Fibroblast of lung (primary cell): ENCODE data around the gene WDFY3. TPM values are rescaled to one million over a fixed set of nuclear protein-coding genes. Genes with fewer than 3 reads are reported as not detected.
A peak's percentile ranks its signal among the peaks of the same experiment; 100 is the strongest.

ENCODE experiments used
- DNase-seq, 2 donors: peaks; one replicate each; pipeline versions ENCODE4 v3.0.0 to v3.0.0-alpha.2; 2010; ENCODE audit warnings: low read depth in 2 of 2
- H2AFZ ChIP-seq: 2 replicates; pipeline ENCODE4 v1.5.1; 2012; ENCODE audit warnings: low read length, control low read depth, inconsistent platforms
- H3K27ac ChIP-seq: 2 replicates; pipeline ENCODE4 v1.5.1; 2011; ENCODE audit warnings: low read length, control low read depth; ENCODE audit not compliant: insufficient read depth
- H3K27me3 ChIP-seq: 2 replicates; pipeline ENCODE4 v1.5.1; 2011; ENCODE audit warnings: mild to moderate bottlenecking, low read length; ENCODE audit not compliant: control insufficient read depth, insufficient read depth
- H3K36me3 ChIP-seq: 2 replicates; pipeline ENCODE4 v1.5.1; 2011; ENCODE audit warnings: low read length; ENCODE audit not compliant: control insufficient read depth, insufficient read depth
- H3K4me1 ChIP-seq: 2 replicates; pipeline ENCODE4 v1.5.1; 2011; ENCODE audit warnings: low read length; ENCODE audit not compliant: control insufficient read depth, insufficient read depth; ENCODE audit errors: extremely low read depth
- H3K4me2 ChIP-seq: 2 replicates; pipeline ENCODE4 v1.5.1; 2011; ENCODE audit warnings: low read length, control low read depth; ENCODE audit not compliant: insufficient read depth; ENCODE audit errors: extremely low read depth
- H3K4me3 ChIP-seq, 4 experiments: fragments of 200-600 bp in 1 of 4; sonication (generic) in 1 of 4; replicated peaks in 1 of 4; 2 replicates each; pipeline ENCODE4 v1.5.1; 2011 to 2016; ENCODE audit warnings: low read length in 4 of 4, low read depth in 3 of 4, mild to moderate bottlenecking in 3 of 4, control low read depth in 2 of 4, inconsistent platforms in 1 of 4, mixed read lengths in 1 of 4; ENCODE audit not compliant: insufficient read depth in 1 of 4; ENCODE audit errors: control extremely low read depth in 1 of 4
- H3K79me2 ChIP-seq: 2 replicates; pipeline ENCODE4 v1.5.1; 2012; ENCODE audit warnings: mild to moderate bottlenecking, low read length, inconsistent platforms; ENCODE audit not compliant: control insufficient read depth, insufficient read depth
- H3K9ac ChIP-seq: 2 replicates; pipeline ENCODE4 v1.5.1; 2011; ENCODE audit warnings: mild to moderate bottlenecking, low read length, control low read depth; ENCODE audit not compliant: insufficient read depth
- H3K9me3 ChIP-seq: 2 replicates; pipeline ENCODE4 v1.5.1; 2012; ENCODE audit warnings: low read depth, low read length; ENCODE audit not compliant: control insufficient read depth, insufficient read depth
- H4K20me1 ChIP-seq: 2 replicates; pipeline ENCODE4 v1.5.1; 2011; ENCODE audit warnings: low read length; ENCODE audit not compliant: control insufficient read depth, insufficient read depth; ENCODE audit errors: extremely low read depth
- EZH2 ChIP-seq: IDR thresholded peaks from 2 replicates; pipeline ENCODE4 v1.5.1; 2012; ENCODE audit warnings: low read length, control low read depth, mild to moderate bottlenecking; ENCODE audit errors: missing control alignments
- polyA plus RNA-seq, 2 donors: library from polyadenylated mRNA; depleted of rRNA in 1 of 2; stranded (reverse) in 1 of 2; unstranded in 1 of 2; fragments of >200 nt; gene quantifications; 2 replicates each; pipeline ENCODE4 v1.2.1, GENCODE V29; 2011 to 2012; ENCODE audit warnings: missing spikeins in 1 of 2
- total RNA-seq: library from RNA; depleted of rRNA; stranded (reverse); fragments of >200 nt; gene quantifications from 2 replicates; pipeline ENCODE4 v1.2.1, GENCODE V29; 2014
- TF ChIP-seq, protein P1 (sequence below), 2 donors: IDR thresholded peaks in 1 of 2; conservative IDR thresholded peaks in 1 of 2; 1 replicate in 1 of 2; 2 replicates in 1 of 2; pipeline ENCODE4 v1.5.1; 2011 to 2012; ENCODE audit warnings: low read length in 2 of 2, control low read depth in 1 of 2, inconsistent platforms in 1 of 2, low read depth in 1 of 2, mild to moderate bottlenecking in 1 of 2

Gene WDFY3
- total and polyA plus RNA-seq, 2 donors (not counting 1 experiment from before 2014, with no cell fraction given): 26.8 to 88.8 TPM

DNA sequence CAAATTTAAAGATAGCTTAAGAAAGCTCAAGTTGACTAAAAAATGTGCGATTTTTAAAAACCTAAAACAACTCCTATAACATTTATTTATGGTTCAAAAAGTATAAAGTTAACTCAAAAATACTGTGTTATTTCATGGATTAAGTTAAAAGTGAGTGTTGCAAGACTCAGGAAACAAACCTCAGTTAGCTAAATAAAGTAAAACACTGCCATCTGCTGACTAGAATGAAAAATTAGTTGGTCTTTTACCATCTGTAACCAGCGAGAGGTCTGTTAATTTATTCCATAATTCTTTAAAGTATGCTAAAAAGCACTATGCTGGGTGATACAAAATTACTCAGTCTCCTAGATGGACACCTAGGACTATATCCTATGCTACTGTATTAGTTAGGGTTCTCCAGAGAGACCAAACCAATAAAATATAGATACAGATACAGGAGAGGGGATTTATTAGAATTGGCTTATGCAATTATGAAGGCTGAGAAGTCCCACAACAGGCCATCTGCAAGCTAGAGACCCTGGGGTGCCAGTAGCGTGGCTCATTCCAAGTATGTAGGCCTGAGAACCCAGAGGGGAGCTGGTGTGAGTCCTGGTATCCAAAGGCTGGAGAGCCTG is 4.9 kb upstream of the WDFY3 start:
- H3K79me2 ChIP-seq: no peaks in the 10 kb centered on the region
- H3K4me1 ChIP-seq: peaks cover 4% of the 10 kb centered on the region
- no peaks in the 10 kb centered on the region for H3K27me3 ChIP-seq
- H3K4me3 ChIP-seq: no peak overlapping the region
- H3K9ac ChIP-seq: no peak overlapping the region
- no peaks in the 10 kb centered on the region for H3K9me3 ChIP-seq
- H3K27ac ChIP-seq: no peak overlapping the region
- TF ChIP-seq EZH2: no peak
- TF ChIP-seq, protein P1, sequence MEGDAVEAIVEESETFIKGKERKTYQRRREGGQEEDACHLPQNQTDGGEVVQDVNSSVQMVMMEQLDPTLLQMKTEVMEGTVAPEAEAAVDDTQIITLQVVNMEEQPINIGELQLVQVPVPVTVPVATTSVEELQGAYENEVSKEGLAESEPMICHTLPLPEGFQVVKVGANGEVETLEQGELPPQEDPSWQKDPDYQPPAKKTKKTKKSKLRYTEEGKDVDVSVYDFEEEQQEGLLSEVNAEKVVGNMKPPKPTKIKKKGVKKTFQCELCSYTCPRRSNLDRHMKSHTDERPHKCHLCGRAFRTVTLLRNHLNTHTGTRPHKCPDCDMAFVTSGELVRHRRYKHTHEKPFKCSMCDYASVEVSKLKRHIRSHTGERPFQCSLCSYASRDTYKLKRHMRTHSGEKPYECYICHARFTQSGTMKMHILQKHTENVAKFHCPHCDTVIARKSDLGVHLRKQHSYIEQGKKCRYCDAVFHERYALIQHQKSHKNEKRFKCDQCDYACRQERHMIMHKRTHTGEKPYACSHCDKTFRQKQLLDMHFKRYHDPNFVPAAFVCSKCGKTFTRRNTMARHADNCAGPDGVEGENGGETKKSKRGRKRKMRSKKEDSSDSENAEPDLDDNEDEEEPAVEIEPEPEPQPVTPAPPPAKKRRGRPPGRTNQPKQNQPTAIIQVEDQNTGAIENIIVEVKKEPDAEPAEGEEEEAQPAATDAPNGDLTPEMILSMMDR (conservative IDR thresholded peaks at IDR 0.05 in 1 of 2, IDR thresholded peaks at IDR 0.05 in 1 of 2; ENCODE audit: low read depth in 1 of 2, low read length in 2 of 2): peak; percentile 10 to 37
- no peaks in the 10 kb centered on the region for H4K20me1 ChIP-seq
- no peaks in the 10 kb centered on the region for H3K36me3 ChIP-seq
- H3K4me2 ChIP-seq: no peak overlapping the region
- no peak overlapping the region for H2AFZ ChIP-seq
- DNase-seq: peak; percentile 52 to 81

DNA sequence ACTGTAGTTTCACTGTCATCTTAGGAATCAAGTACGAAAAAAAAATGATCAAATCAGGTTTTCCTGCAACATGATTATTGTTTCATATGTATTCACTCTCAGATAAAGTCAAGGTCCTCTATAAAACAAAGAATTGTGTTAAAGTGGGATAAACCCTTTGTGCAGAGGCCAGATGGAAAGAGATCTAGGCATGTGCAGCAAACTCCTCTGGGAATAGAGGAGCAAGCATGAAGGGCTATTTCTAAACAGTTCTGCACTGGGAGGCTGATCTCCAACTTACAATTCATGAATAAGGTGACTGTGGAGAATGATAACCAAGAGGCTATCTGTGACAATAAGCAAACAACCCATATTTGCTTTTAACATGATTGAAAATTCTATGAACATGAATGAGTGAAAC is 2.4 kb upstream of the WDFY3 start:
- no peak for TF ChIP-seq EZH2
- TF ChIP-seq, protein P1 (conservative IDR thresholded peaks at IDR 0.05 in 1 of 2, IDR thresholded peaks at IDR 0.05 in 1 of 2; ENCODE audit: low read depth in 1 of 2, low read length in 2 of 2): no peak
- H4K20me1 ChIP-seq: no peaks in the 10 kb centered on the region
- DNase-seq: no peak
- no peak overlapping the region for H3K27ac ChIP-seq
- no peak overlapping the region for H3K4me3 ChIP-seq
- H3K9me3 ChIP-seq: no peaks in the 10 kb centered on the region
- no peak overlapping the region for H3K4me2 ChIP-seq
- H3K27me3 ChIP-seq: no peaks in the 10 kb centered on the region
- peaks cover 4% of the 10 kb centered on the region for H3K4me1 ChIP-seq
- H3K79me2 ChIP-seq: peaks cover 21% of the 10 kb centered on the region
- no peak overlapping the region for H3K9ac ChIP-seq
- no peaks in the 10 kb centered on the region for H3K36me3 ChIP-seq
- H2AFZ ChIP-seq: no peak overlapping the region

DNA sequence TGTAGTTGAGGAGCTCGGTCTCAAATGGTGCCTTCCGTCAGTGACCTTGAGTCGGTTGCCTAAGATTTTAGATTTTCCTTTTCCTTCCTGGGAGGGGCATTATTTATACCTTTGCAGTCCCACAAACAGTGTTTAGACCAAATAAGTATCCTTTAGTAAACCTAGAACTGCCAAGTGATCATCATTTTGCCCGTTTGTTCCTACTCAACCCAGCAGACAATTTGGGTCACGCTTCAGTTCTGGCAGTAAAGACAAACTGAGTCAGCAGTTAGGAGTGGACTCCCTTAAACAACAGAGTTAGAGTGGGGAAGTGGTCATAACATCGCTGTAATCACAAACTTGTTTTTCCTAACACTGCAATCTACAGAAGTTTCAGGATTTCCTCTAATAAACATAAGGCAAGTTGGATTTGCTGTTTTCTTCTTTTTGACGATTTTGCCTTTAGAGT is 777 bp upstream of the WDFY3 start:
- H3K27me3 ChIP-seq: no peaks in the 10 kb centered on the region
- H3K9ac ChIP-seq: peak overlapping the region; percentile 95
- H3K9me3 ChIP-seq: no peaks in the 10 kb centered on the region
- H3K36me3 ChIP-seq: no peaks in the 10 kb centered on the region
- peak; percentile 44 to 53 for DNase-seq
- H3K4me2 ChIP-seq: peak overlapping the region; percentile 86
- H3K4me1 ChIP-seq: peaks cover 4% of the 10 kb centered on the region
- H2AFZ ChIP-seq: peak overlapping the region; percentile 92
- no peaks in the 10 kb centered on the region for H4K20me1 ChIP-seq
- H3K27ac ChIP-seq: peak overlapping the region; percentile 89
- peak overlapping the region; percentile 81 to 93 (median 86) for H3K4me3 ChIP-seq
- peaks cover 37% of the 10 kb centered on the region for H3K79me2 ChIP-seq
- TF ChIP-seq EZH2: no peak
- TF ChIP-seq, protein P1 (conservative IDR thresholded peaks at IDR 0.05 in 1 of 2, IDR thresholded peaks at IDR 0.05 in 1 of 2; ENCODE audit: low read depth in 1 of 2, low read length in 2 of 2): no peak
